Caco-2 (cell line): Measurements from ENCODE around the gene MMP20. TPM values are rescaled to one million over a fixed set of nuclear protein-coding genes. Genes with fewer than 3 reads are reported as not detected.

Source experiments
- BruUV-seq: library from RNA; stranded (reverse); fragments of 400-500 nt; replicated peaks from 2 replicates; lab custom pipeline; 2021; lab: Mats Ljungman, UMichigan
- CTCF ChIA-PET: fragments of 300-600 bp; sonication (Branson Sonifier 250); formaldehyde crosslinking; loops from one replicate; lab custom pipeline; 2022; ENCODE audit warnings: antibody characterized with exemption; lab: Charles Lee
- POLR2A ChIA-PET: fragments of 300-600 bp; sonication (Branson Sonifier 250); formaldehyde crosslinking; loops from one replicate; lab custom pipeline; 2022; ENCODE audit warnings: antibody characterized with exemption; lab: Charles Lee
- DNase-seq, 2 experiments: peaks; one replicate each; pipeline versions ENCODE4 v3.0.0 to v3.0.0-alpha.2; 2020 to 2022
- H3K27me3 ChIP-seq: replicated peaks from 2 replicates; pipeline ENCODE4 v1.6.0; 2011; ENCODE audit warnings: low read length; ENCODE audit not compliant: control insufficient read depth, insufficient read depth
- H3K36me3 ChIP-seq: 2 replicates; pipeline ENCODE4 v1.5.1; 2011; ENCODE audit warnings: low read length; ENCODE audit not compliant: control insufficient read depth, insufficient read depth
- H3K4me1 ChIP-seq: fragments of 250-450 bp; sonication (Bioruptor Pico); 2 replicates; pipeline ENCODE4 v1.5.1; 2020; ENCODE audit warnings: mild to moderate bottlenecking
- H3K4me3 ChIP-seq: 2 replicates; pipeline ENCODE4 v1.5.1; 2011; ENCODE audit warnings: low read depth, mild to moderate bottlenecking, control low read depth, low read length
- H3K9me3 ChIP-seq: fragments of 250-450 bp; sonication (Bioruptor Pico); 2 replicates; pipeline ENCODE4 v1.5.1; 2020; ENCODE audit warnings: mild to moderate bottlenecking, moderate library complexity
- H3K27ac Mint-ChIP-seq: one replicate; pipeline ENCODE4 v1.8.0; 2022; ENCODE audit warnings: mixed read lengths; ENCODE audit not compliant: unreplicated experiment
- H3K27me3 Mint-ChIP-seq: one replicate; pipeline ENCODE4 v1.8.0; 2022; ENCODE audit warnings: mixed read lengths; ENCODE audit not compliant: insufficient read depth, unreplicated experiment
- H3K36me3 Mint-ChIP-seq: one replicate; pipeline ENCODE4 v1.8.0; 2022; ENCODE audit warnings: mild to moderate bottlenecking, mixed read lengths; ENCODE audit not compliant: insufficient read depth, unreplicated experiment
- H3K4me1 Mint-ChIP-seq: one replicate; pipeline ENCODE4 v1.8.0; 2022; ENCODE audit warnings: low read depth, mixed read lengths; ENCODE audit not compliant: unreplicated experiment
- H3K4me3 Mint-ChIP-seq: one replicate; pipeline ENCODE4 v1.8.0; 2022; ENCODE audit warnings: mild to moderate bottlenecking, moderate library complexity, mixed read lengths; ENCODE audit not compliant: unreplicated experiment
- H3K9me3 Mint-ChIP-seq: one replicate; pipeline ENCODE4 v1.8.0; 2022; ENCODE audit warnings: mixed read lengths; ENCODE audit not compliant: unreplicated experiment
- CTCF ChIP-seq, 2 experiments: fragments of 200-600 bp in 1 of 2; IDR thresholded peaks; 1 replicate in 1 of 2; 2 replicates in 1 of 2; pipeline versions ENCODE4 v1.5.1 to v1.8.0; 2011 to 2022; ENCODE audit warnings: antibody characterized with exemption in 1 of 2, control low read depth in 1 of 2, inconsistent platforms in 1 of 2, low read depth in 1 of 2, low read length in 1 of 2, mild to moderate bottlenecking in 1 of 2, moderate library complexity in 1 of 2; ENCODE audit not compliant: insufficient read depth in 1 of 2, severe bottlenecking in 1 of 2, unreplicated experiment in 1 of 2
- intact Hi-C: fragments of 100-400 bp; cut with micrococcal nuclease; formaldehyde crosslinking; loops from one replicate; pipeline ENCODE4 v1.10.0; 2022; ENCODE audit not compliant: unreplicated experiment
- total RNA-seq: library from RNA; stranded (reverse); gene quantifications from 2 replicates; pipeline ENCODE4 v1.2.3, GENCODE V29; 2022

MMP20 gene
- total RNA-seq, 1 experiment from 2014 or later = not detected

DNA sequence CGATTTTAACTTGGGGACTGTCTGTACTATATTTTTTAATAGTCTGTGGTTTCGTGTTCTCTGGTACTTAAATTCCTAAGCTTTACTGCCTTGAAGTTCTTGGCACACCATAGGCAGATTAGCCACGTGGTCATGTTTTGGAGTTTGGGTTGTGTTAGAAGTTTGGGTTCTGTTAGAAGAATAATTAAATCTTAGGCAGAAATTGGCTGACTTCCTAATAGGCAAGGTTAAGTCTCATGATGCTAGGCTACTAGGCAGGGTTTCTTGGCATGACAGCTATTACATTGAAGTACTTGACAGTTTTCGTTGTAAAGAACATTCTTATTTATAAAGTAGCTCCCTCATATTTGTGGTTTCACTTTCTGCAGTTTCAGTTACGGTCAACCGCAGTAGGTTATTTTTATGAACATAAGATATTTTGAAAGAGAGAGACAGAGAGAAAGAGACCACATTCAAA, 64.5 kb downstream of the MMP20 start:
- Mint-ChIP-seq H3K36me3 (no peaks in the 10 kb centered on the region), H3K9me3 (peaks cover 10% of the 10 kb centered on the region), H3K27ac (no peak overlapping the region), H3K4me1 (no peaks in the 10 kb centered on the region), H3K4me3 (no peak overlapping the region), H3K27me3 (no peaks in the 10 kb centered on the region)
- ChIA-PET POLR2A (no interaction called here), CTCF (no interaction called here)
- peaks cover 22% of the 10 kb centered on the region for H3K4me1 ChIP-seq
- peaks cover 12% of the 10 kb centered on the region; the same call in 1 of the 2 replicates for H3K9me3 ChIP-seq
- H3K4me3 ChIP-seq = no peak overlapping the region
- DNase-seq = no peak
- intact Hi-C loops = no loop called here
- no peak for TF ChIP-seq CTCF (IDR thresholded peaks at IDR 0.05; ENCODE audit: insufficient read depth in 1 of 2, low read depth in 1 of 2, low read length in 1 of 2, severe bottlenecking in 1 of 2, unreplicated experiment in 1 of 2)
- no peaks in the 10 kb centered on the region for H3K27me3 ChIP-seq
- no TSS peak for BruUV-seq
- H3K36me3 ChIP-seq = no peaks in the 10 kb centered on the region

DNA sequence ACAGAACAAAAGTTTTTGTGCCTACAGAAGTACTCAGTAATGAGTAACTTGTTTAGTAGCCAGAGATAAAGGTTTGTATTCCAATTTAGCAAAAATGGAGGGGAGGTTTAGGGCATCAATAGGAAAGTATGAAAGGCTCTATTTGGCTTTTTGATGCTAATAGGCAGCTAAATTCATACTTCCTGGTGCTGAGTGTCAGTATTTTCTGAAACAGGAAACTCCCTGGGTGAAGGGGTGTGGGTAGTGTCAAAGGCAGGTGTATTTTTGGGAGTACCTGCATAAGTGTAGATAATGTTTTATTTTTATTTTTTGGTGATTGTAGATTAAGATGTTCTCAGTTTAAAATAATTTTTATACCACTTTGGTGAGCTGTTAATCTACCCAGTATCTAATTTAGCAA, 65.3 kb downstream of the MMP20 start:
- Mint-ChIP-seq H3K4me1 (no peaks in the 10 kb centered on the region), H3K4me3 (no peak overlapping the region), H3K9me3 (peaks cover 10% of the 10 kb centered on the region), H3K27ac (no peak overlapping the region), H3K36me3 (no peaks in the 10 kb centered on the region), H3K27me3 (no peaks in the 10 kb centered on the region)
- Histone ChIP-seq H3K36me3 (no peaks in the 10 kb centered on the region), H3K4me1 (peaks cover 15% of the 10 kb centered on the region), H3K9me3 (peaks cover 5% of the 10 kb centered on the region; the same call in 1 of the 2 replicates), H3K4me3 (no peak overlapping the region), H3K27me3 (no peaks in the 10 kb centered on the region)
- ChIA-PET CTCF (no interaction called here), POLR2A (no interaction called here)
- BruUV-seq = no TSS peak
- TF ChIP-seq CTCF (IDR thresholded peaks at IDR 0.05; ENCODE audit: insufficient read depth in 1 of 2, low read depth in 1 of 2, low read length in 1 of 2, severe bottlenecking in 1 of 2, unreplicated experiment in 1 of 2) = no peak
- intact Hi-C loops = no loop called here
- DNase-seq = no peak

GRCh38 chr11:102555091-102555490, 70.0 kb downstream of the MMP20 start:
- intact Hi-C loops = no loop called here
- ChIA-PET POLR2A (no interaction called here), CTCF (no interaction called here)
- Mint-ChIP-seq H3K27ac (no peak overlapping the region), H3K4me3 (no peak overlapping the region), H3K4me1 (peaks cover 30% of the 10 kb centered on the region), H3K9me3 (no peaks in the 10 kb centered on the region), H3K27me3 (no peaks in the 10 kb centered on the region), H3K36me3 (no peaks in the 10 kb centered on the region)
- H3K4me1 ChIP-seq = peaks cover 36% of the 10 kb centered on the region
- no peak for DNase-seq
- BruUV-seq = no TSS peak
- no peak overlapping the region for H3K4me3 ChIP-seq
- H3K27me3 ChIP-seq = no peaks in the 10 kb centered on the region
- H3K9me3 ChIP-seq = no peaks in the 10 kb centered on the region
- no peaks in the 10 kb centered on the region for H3K36me3 ChIP-seq
- TF ChIP-seq CTCF (IDR thresholded peaks at IDR 0.05; ENCODE audit: insufficient read depth in 1 of 2, low read depth in 1 of 2, low read length in 1 of 2, severe bottlenecking in 1 of 2, unreplicated experiment in 1 of 2) = no peak
